Stimulated activated CD4-positive, alpha-beta T cell treated with anti-CD3 and anti-CD28 coated beads, Interleukin-4, amount 100 ng/mL, for 1 hour (primary cell): ENCODE measurements around the gene GTF3C1.
"Not testable (repeated sequence)": the region's sequence is repeated elsewhere in the genome, so short reads cannot be mapped to it uniquely, and the experiment has no call there.

Source experiments
- DNase-seq: peaks from one replicate; pipeline ENCODE4 v3.0.0-alpha.2; 2020

The GTF3C1 gene

DNA sequence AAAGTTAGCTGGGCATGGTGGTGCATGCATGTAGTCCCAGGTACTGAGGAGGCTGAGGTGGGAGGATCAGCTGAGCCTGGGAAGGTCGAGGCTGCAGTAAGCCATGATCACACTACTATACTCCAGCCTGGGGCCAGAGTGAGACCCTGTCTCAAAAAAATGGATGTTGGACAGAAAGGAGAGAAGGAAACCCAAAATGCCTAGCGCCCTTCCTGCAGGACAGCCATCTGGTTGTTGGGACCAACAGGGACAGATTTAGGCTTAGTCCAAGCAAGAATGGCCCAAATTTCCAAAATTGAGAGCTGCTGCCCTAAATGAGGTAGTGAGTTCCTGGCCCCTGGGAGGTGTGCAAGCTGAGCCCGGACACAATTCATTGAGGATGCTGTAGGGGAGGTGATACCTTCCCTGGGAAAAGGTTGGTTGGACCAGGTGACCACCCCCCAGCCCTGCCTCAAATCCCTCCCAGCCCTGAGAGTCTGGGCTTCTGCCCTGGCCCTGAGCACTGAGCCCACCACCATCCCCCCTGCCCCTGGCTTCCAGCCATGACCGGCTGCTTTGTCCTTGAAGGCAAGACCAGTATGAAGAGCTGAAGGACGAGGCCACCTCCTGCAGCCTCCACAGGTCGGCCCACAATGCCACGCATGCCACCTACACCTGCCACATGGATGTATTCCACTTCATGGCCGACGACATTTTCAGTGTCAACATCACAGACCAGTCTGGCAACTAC, 112.6 kb downstream of the GTF3C1 start:
- DNase-seq, result no peak

DNA sequence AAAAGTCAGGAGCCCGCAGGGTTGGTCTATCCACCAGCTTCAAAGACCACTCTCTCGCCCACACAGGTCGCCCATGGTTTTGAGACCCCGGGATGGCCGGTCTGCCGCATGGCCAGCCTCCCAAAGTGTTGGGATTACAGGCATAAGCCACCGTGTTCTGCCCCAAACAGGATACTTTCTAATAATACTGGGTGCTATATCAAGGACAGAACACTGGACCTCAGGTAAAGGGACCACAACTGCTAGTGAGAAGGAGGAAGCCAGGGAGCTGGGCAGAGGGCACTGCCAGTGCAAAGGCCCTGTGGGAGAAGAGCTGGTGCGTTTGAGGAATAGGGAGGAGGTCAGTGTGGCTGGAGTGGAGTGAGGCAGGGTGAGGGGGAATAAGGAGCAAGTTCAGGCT, 113.6 kb downstream of the GTF3C1 start:
- DNase-seq, result no peak

DNA sequence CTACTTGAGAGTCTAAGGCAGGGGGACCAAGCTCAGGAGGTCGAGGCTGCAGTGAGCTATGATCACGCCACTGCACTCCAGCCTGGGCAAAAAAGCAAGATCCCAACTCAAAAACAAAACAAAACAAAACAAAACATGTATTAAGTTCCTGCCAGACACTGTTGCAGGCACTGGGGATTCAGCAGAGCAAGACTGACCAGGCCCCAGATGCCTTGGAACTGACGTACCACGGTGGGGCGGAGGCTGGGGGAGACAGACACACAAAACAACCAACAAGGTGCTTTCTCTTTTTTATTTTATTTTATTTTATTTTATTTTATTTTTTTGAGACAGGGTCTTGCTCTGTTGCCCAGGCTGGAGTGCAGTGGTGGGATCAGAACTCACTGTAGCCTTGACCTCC, 114.6 kb downstream of the GTF3C1 start:
- not testable (repeated sequence) for DNase-seq

DNA sequence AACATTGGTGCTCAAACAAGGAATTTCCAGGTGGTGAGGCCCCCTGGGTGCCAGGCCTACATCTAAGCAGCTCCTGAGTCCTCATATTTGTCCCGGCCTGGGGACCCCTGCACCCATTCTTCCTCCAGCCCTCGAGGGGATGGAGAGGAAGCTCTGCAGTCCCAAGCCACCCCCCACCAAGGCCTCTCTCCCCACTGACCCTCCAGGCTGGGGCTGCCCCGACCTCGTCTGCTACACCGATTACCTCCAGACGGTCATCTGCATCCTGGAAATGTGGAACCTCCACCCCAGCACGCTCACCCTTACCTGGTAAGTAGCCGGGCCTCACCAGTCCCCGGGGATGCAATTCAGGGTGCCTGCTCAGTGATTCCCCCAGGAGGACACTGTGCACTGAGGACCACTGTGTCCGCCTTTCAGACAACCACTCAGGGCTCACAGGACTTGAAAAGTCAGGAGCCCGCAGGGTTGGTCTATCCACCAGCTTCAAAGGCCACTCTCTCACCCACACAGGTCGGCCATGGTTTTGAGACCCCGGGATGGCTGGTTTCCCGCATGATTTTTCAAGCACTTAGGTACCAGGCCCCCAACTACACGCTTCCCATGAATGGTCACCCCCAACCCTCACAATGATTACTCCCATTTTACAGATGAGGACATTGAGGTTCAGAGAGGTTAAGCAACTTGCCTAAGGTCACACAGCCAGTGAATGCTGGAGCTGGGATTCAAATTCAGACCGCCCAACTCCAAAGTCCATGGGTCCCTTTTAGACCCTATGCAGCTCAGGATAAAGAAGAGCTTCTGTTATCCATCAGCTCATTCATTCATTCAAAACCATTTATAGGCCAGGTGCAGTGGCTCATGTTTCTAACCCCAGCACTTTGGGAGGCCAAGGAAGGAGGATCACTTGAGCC, 115.3 kb downstream of the GTF3C1 start:
- no peak for DNase-seq

DNA sequence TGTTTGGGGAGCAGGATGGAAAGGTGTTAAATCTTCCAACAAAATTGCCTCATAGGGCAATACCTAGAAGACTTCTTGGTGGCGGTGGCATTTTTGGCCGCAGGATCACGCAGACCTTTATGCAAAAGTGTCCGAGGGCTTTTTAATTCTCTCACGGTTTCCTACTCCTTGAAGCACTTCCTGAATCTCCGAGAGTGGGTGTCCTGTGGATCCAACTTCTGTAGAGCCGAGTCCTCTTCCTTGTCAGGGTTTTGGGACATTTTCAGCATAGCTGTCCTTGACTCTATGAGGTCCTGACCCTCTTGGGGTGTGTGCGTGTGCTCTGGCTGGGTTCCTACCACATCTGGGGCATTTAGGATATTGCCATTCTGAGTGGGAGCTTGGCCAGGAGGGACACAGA, 116.1 kb downstream of the GTF3C1 start:
- DNase-seq, result no peak

DNA sequence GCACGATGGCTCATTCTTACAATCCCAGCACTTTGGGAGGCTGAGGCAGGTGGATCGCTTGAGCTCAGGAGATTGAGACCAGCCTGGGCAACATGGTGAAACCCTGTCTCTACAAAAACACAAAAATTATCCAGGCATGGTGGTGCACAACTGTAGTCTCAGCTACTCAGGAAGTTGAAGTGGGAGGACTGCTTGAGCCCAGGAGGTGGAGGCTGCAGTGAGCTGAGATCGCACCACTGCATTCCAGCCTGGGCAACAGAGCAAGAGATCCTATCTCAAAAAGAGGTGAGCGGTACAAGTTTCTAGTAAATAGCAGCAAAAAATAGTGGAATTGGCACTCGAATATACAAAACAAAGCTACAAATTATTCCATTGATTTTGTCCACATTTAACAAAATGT, 116.5 kb downstream of the GTF3C1 start:
- DNase-seq, result not testable (repeated sequence)

DNA sequence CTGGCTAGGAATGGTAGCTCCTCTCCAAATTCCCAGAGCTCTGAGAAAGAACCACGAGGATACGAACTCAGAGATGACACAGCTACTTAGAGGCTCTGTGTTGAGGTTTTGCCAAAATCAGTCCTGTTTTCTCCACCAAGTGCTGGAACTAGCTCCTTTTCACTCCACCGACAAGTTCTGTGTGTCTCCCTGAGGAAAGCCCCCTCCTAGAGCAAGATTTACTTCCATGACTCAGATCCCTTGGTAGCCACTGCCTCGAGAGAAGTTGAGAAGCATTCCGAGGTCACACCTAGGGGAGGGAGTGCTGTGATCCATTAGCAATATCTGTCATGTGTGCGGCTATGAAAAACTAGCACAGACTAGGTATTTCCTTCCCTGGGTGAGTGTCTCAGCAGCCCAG, 117.2 kb downstream of the GTF3C1 start:
- no peak for DNase-seq

DNA sequence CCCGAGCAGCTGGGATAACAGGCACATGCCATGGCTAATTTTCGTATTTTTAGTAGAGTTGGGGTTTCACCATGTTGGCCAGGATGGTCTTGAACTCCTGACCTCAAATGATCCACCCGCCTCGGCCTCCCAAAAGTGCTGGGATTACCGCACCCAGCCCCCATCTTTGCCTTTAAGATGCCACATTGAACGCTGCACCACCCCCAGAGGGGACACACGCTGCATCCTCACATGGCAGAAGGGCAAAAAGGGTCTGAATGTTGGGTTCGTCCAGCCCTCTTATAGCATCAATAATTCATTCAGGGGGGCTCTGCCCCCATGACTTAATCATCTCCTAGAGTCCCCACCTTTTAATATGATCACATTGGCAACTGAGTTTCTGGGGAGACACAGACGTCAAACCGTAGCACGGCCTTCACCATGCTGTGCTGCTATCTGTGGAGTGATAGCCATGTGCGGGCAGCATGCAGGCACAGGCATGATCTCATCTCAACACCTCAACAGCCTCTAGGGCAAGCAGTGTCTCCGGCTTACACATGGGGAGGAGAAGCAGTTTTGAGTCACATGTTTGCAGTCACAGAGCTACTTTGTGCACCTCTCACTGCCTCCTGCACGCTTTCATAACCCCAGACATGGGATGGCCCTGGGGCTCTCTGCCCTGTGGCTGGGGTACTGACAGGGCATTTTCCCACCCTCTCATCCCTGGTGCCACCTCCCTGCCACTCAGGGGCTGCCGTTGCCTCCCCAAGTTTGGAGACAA, 117.8 kb downstream of the GTF3C1 start:
- no peak for DNase-seq

DNA sequence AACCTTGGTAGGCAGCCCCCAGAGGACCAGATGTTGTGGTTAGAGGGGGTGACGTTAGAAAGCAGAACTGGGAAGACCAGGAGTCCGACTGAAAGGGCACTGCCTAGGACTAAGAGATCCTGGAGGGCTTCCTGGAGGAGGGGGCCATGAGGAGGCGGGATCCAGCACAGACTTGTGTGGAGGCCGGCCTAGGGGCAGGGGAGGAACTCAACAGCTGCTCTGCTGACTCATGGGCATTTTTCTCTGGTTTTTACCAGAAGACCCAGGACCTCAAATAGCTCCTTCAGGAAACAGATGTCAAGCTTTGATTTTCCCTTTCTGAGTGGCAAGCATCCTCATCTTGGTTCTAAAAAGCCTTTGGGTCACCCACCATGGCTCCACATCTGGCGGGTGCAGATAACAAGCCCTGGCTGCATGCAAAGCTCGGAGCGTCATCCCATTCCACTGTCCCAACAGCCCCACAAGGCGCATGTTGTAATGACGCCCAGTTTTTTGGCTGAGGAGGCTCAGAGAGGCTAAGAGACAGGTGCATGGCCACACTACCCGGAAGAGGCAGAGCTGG, 118.7 kb downstream of the GTF3C1 start:
- DNase-seq, result no peak

DNA sequence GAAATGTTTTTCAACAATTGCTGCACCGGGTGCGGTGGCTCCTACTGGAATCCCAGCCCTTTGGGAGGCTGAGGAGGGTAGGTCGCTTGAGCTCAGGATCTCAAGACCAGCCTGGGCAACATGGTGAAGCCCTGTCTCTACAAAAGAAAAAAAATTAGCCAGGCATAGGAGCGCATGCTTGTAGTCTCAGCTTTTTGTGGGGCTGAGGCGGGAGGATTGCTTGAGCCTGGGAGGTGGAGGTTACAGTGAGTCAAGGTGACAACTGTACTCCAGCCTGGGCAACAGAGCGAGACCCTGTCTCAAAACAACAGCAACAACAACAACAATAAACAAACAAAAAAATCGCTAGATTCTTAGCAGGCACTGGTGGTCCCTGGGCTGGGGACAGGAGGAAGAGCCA, 119.2 kb downstream of the GTF3C1 start:
- no peak for DNase-seq

DNA sequence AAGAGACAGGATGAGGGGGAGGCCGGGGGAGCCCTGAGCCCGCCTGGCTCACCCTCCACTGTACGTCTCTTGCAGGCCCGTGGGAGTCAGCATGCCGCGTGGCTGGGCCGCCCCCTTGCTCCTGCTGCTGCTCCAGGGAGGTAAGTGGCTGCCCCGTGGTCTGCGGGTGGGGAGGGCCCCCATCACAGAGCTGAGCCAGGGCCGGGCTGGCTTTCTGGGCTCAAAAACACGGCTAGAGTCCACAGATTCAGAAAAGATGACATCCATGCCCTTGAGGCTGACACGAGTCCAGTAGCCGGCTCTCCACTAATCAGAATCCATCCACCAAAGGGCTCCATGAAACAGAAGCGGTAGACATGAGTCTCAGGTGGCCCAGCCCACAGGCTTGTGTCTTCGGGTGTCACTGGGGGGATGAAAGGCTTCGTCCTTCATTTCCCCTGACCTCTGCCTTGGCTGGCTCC, 119.7 kb downstream of the GTF3C1 start:
- no peak for DNase-seq

DNA sequence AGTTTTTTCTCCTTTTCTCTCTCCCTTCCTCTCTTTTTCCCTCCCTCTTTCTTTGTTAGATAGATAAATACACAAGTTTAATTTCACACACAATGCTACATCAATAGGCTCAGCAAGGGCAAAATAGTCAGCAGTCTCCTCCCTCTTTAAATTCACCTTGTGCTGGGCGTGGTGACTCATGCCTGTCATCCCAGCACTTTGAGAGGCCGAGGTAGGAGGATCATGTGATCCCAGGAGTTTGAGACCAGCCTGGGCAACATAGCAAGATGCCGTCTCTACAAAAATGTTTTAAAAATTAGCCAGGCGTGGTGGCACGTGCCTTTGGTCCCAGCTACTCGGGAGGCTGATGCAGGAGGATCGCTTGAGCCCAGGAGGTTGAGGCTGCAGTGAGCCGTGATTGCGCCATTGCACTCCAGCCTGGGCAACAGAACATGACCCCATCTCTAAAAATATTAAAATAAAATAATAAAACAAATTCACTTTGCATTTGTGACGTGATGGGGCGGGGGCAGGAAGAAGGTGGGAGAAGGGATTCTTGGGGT, 120.3 kb downstream of the GTF3C1 start:
- no peak for DNase-seq

DNA sequence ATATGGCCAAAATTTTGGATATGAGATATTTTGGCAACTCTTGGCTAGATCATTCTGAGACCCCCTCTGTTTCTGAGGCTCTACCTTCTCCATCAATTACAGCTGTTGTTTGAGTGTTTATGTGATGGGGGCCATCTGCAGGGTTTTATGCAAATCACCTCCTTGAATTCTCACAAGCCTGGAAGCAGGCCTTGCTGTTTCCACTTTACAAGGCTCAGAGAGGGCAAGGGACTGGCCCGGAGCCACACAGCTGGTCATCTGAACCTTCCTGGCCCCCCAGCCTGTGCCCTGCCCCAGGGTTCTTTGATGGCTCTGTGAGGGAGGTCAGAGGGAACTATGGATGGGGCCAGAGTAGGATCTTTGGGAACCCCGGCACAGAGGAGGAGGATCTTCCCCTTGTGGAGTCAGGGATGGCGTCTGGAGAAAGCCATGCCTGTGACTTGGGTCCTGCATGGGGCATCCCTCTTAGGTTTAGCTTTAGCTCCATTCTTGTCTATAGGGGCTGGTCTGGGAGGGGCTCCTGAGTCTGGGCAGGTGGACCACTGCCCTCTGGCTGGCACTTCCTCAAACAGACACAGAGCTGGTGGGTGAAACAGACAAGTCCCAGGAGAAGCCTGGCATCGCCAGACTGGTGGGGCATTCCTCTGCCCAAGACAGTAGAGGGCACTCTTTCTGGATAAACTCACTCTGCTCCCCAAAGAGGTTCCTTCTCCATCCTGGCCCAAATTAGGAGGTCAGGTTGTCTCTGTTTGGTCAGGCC, 121.5 kb downstream of the GTF3C1 start:
- no peak for DNase-seq

DNA sequence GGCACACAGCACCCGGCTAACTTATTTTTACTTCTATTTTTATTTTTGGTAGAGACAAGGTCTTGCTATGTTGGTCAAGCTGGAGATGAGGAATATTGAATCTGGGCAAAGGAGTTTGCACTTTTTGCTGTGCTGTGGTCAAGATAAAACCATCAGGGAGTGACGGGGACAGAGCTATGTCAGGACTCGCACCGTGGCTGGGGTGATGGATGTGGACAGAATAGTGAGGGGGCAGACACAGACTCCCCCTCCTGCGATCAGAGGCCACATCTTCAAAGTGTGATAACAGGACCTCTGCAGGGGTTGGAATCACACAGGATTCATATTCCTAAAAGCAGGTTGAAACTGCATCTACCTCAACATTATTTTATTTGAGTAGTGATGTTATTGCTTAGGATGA, 122.2 kb downstream of the GTF3C1 start:
- DNase-seq, result no peak

DNA sequence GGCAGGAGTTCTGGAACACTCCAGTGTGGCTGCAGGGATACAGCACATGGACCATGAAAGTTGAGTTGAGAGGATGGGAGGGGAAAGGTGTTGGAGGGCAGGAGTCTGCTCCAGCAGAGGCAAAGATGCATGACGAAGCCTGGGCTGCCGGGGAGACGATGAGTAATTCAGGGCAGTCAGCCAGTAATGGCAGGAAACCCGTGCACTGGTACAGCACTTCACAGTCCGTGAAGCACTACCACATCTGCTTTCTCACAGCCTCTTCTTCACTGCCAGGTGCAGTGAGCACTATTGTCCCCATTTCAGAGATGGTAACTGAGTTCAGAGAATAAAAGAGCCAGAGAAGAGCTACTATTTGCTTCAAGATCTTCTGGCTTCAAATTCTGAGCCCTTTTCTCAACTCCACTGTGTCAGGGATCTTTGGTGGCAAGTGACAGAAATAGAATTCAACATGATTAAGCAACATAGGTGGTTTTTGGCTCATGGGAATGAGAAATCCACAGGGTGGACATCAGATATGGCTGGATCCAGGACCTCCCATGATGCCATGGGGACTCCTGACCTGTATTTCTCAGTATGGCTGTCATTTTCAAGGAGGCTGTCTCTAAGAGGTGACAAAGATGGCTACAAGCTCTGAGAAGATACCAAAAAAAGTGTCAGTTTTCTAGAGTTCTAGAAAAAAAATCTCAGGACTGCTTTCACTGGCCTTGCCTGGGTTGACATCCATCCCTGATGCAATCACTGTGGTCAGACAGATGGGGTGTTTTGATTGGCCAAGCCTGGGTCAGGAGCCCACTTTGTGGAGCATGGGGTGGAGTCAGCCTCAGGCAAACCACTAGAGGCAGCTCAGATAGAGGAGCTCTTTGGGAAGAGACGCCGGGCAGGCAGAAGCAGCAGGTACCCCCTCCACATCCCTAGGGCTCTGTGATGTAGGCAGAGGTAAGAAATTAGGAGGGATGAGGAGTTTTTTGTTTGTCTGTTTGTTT, 123.0 kb downstream of the GTF3C1 start:
- DNase-seq, result peak; percentile 69

DNA sequence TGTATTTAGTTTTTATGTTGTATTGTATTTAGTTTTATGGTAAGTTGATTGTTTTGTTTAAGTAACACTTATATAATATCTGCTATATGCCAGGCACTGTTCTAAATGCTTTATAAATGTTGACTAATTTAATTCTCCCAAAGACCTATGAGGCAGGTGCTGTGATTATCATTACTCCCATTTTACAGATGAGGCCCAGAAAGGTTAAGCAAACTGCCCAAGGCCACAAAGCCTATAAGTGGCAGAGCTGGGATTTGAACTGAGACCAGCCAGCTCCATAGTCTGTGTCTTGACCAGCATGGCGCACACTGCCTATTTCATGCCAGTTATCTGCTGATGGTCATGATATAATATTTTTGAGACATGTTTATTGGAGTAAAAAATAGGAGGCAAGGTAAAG, 123.8 kb downstream of the GTF3C1 start:
- no peak for DNase-seq

DNA sequence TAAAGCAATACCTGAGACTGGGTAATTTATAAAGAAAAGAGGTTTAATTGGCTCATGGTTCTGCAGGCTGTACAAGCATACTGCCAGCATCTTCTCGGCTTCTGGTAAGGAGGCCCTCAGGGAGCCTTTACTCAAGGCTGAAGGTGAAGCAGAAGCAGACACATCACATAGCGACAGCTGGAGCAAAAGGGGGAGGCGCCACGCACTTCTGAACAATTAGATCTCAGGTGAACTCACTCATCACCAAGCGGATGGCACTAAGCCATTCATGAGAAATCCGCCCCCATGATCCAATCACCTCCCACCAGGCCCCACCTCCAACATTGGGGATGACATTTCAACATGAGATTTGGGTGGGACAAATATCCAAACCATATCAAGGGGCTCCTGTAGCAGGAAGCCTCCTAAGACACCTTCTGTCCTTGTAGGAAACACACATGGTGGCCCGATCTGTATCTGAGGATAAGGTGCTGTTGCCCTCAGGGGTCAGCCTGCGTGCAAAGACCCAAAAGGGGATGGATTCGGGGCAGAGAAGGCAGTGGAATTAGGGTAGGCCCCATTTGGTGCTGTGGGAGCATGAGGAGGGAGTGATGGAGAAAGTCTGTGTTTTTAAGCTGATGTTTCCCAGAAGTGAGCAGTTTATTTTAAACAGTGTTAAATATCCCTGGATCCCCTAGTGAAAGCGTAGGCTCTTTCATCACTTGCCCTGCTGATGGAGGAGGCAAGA, 124.8 kb downstream of the GTF3C1 start:
- no peak for DNase-seq

DNA sequence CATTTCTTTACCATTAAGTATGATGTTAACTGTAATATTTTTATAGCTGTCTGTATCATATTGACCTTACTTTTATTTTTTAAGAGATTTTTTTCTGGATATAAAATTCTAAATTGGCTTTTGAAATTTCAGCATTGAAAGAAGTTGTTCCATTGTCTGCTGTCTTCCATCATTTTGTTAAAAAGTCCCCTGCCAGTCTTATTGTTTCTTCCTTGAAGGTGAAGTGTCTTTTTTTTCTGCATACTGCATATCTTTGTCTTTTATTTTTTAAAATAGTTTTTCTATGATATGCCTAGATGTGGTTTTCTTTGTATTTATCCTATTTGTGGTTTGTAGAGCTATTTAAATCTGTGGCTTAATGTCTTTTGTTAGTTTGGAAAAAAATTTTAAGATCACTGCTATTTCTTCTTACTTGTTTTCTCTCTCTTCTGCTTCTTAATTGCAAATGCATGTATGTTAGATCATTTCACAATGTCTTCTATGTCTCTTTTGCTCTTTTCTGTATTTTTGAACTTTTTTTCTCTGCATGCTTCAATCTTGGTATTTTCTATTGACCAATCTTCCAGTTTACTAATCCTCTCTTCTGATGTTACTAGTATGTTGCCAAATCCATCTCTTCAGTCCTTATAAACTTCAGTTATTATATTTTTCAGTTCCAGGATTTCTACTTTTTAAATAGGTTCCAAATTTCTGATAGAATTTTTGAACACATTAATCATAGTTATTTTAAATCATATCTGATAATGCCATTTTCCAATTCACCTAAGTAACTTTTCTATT, 127.6 kb downstream of the GTF3C1 start:
- DNase-seq, result no peak

DNA sequence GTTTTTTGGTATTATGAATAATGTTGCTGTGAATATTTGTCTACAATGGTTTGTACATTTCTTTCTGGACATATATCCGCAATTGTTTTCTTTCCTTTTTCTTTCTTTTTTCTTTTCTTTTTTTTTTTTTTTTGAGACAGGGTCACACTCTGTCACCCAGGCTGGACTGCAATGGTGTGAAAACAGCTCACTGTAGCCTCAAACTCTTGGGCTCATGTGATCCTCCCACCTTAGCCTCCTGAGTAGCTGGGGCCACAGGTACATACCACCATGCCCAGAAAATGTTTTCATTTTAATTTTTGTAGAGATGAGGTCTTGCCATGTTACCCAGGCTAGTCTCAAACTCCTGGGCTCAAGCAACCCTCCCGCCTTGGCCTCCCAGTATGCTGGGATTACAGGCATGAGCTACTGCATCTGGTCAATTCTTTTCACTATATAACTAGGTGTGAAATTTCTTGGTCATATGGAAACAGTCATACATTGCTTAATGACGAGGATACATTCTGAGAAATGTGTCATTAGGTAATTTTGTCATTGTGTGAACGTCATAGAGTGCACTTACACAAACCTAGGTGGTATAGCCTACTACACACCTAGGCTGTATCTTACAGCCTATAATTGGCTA, 132.6 kb downstream of the GTF3C1 start:
- DNase-seq, result no peak
